H1 (cell line): ENCODE data around the gene TRIM47. TPM values are rescaled to one million over a fixed set of nuclear protein-coding genes. Genes with fewer than 3 reads are reported as not detected.

Experiments
- CTCF ChIA-PET: fragments of 300-600 bp; sonication (Branson Sonifier 250); formaldehyde crosslinking; loops from one replicate; lab custom pipeline; 2021; ENCODE audit not compliant: partially characterized antibody; lab: Charles Lee
- POLR2A ChIA-PET: fragments of 300-600 bp; sonication (Branson Sonifier 250); formaldehyde crosslinking; loops from one replicate; lab custom pipeline; 2021; ENCODE audit warnings: inconsistent platforms; ENCODE audit not compliant: partially characterized antibody; lab: Charles Lee
- DNase-seq, 2 experiments: peaks; one replicate each; pipeline versions ENCODE4 v3.0.0 to v3.0.0-alpha.2; 2010 to 2022; ENCODE audit warnings: low spot score in 2 of 2, low read depth in 1 of 2, mixed read lengths in 1 of 2
- FAIRE-seq: peaks from 2 replicates; lab custom pipeline; 2011; peaks lifted over from hg19 to GRCh38; lab: Jason Lieb, UNC
- H2AFZ ChIP-seq: 2 replicates; pipeline ENCODE4 v1.8.1; 2012; ENCODE audit warnings: low read length, inconsistent platforms
- H2AK5ac ChIP-seq: 2 replicates; pipeline ENCODE4 v1.6.1; 2013; ENCODE audit warnings: low read depth, low read length
- H2BK120ac ChIP-seq: replicated peaks from 2 replicates; pipeline ENCODE3; 2013; ENCODE audit warnings: low read depth, low read length, inconsistent platforms
- H2BK12ac ChIP-seq: 2 replicates; pipeline ENCODE4 v1.6.1; 2013; ENCODE audit warnings: low read depth, low read length
- H2BK15ac ChIP-seq: 2 replicates; pipeline ENCODE4 v1.6.1; 2013; ENCODE audit warnings: low read length
- H2BK20ac ChIP-seq: 2 replicates; pipeline ENCODE4 v1.6.1; 2013; ENCODE audit warnings: low read length
- H2BK5ac ChIP-seq: 2 replicates; pipeline ENCODE4 v1.6.1; 2013; ENCODE audit warnings: low read depth, low read length
- H3K14ac ChIP-seq: 2 replicates; pipeline ENCODE4 v1.6.1; 2013; ENCODE audit warnings: inconsistent platforms; ENCODE audit not compliant: insufficient read length
- H3K18ac ChIP-seq: 2 replicates; pipeline ENCODE4 v1.6.1; 2013; ENCODE audit warnings: low read length; ENCODE audit errors: extremely low read depth
- H3K23ac ChIP-seq: 2 replicates; pipeline ENCODE4 v1.6.1; 2013; ENCODE audit warnings: inconsistent platforms; ENCODE audit not compliant: insufficient read length
- H3K23me2 ChIP-seq: 2 replicates; pipeline ENCODE4 v1.6.1; 2013; ENCODE audit warnings: low read depth, low read length
- H3K27ac ChIP-seq: 2 replicates; pipeline ENCODE4 v1.6.1; 2011; ENCODE audit warnings: low read depth, low read length, inconsistent platforms
- H3K27me3 ChIP-seq, 4 experiments: replicated peaks in 1 of 4; 1 replicate in 1 of 4; 2 replicates in 3 of 4; pipeline versions ENCODE4 v1.6.1 to v1.8.1; 2011 to 2013; ENCODE audit warnings: low read length in 3 of 4, mild to moderate bottlenecking in 3 of 4, inconsistent platforms in 2 of 4, mixed read lengths in 2 of 4, moderate library complexity in 1 of 4; ENCODE audit not compliant: control insufficient read depth in 3 of 4, insufficient read depth in 3 of 4; ENCODE audit errors: extremely low read depth in 1 of 4
- H3K36me3 ChIP-seq, 4 experiments: 2 replicates each; pipeline versions ENCODE4 v1.6.1 to v1.8.1; 2011 to 2013; ENCODE audit warnings: mild to moderate bottlenecking in 4 of 4, low read length in 3 of 4, moderate library complexity in 2 of 4, control low read depth in 1 of 4, inconsistent platforms in 1 of 4; ENCODE audit not compliant: insufficient read depth in 4 of 4, control insufficient read depth in 2 of 4
- H3K4ac ChIP-seq: replicated peaks from 2 replicates; pipeline ENCODE3; 2013; ENCODE audit warnings: low read length, low read depth, mixed read lengths, inconsistent platforms; ENCODE audit not compliant: insufficient read length
- H3K4me1 ChIP-seq, 4 experiments: replicated peaks in 1 of 4; 1 replicate in 1 of 4; 2 replicates in 3 of 4; pipeline versions ENCODE4 v1.6.1 to v1.8.1; 2011 to 2013; ENCODE audit warnings: low read length in 3 of 4, inconsistent platforms in 2 of 4, mixed read lengths in 1 of 4; ENCODE audit not compliant: insufficient read depth in 4 of 4, control insufficient read depth in 3 of 4
- H3K4me2 ChIP-seq, 2 experiments: 2 replicates each; pipeline versions ENCODE4 v1.6.1 to v1.8.1; 2011 to 2013; ENCODE audit warnings: low read depth in 2 of 2, low read length in 2 of 2, control low read depth in 1 of 2, inconsistent platforms in 1 of 2, mild to moderate bottlenecking in 1 of 2; ENCODE audit not compliant: insufficient read depth in 1 of 2
- H3K4me3 ChIP-seq, 4 experiments: fragments of 200-600, 300-600 bp in 1 of 4; sonication (generic), shearing (Covaris generic), sonication (Bioruptor Twin) in 1 of 4; 2 replicates each; pipeline versions ENCODE4 v1.5.1 to v1.8.1; 2011 to 2016; ENCODE audit warnings: low read length in 4 of 4, low read depth in 3 of 4, control low read depth in 2 of 4, inconsistent platforms in 2 of 4, mild to moderate bottlenecking in 2 of 4, mixed read lengths in 1 of 4, moderate library complexity in 1 of 4; ENCODE audit not compliant: insufficient read depth in 2 of 4; ENCODE audit errors: extremely low read depth in 1 of 4
- H3K56ac ChIP-seq: replicated peaks from 2 replicates; pipeline ENCODE3; 2013; ENCODE audit warnings: low read depth, mild to moderate bottlenecking, mixed read lengths, low read length, inconsistent platforms; ENCODE audit not compliant: insufficient read length
- H3K79me1 ChIP-seq: 2 replicates; pipeline ENCODE4 v1.6.1; 2013; ENCODE audit warnings: low read depth, low read length, control low read depth
- H3K79me2 ChIP-seq, 2 experiments: 2 replicates each; pipeline versions ENCODE4 v1.6.1 to v1.8.1; 2012 to 2013; ENCODE audit warnings: low read length in 2 of 2, mild to moderate bottlenecking in 2 of 2, inconsistent platforms in 1 of 2; ENCODE audit not compliant: insufficient read depth in 2 of 2, control insufficient read depth in 1 of 2
- H3K9ac ChIP-seq, 4 experiments: replicated peaks in 1 of 4; 1 replicate in 1 of 4; 2 replicates in 3 of 4; pipeline versions ENCODE4 v1.6.1 to v1.8.1; 2011 to 2013; ENCODE audit warnings: low read depth in 3 of 4, low read length in 3 of 4, control low read depth in 2 of 4, mild to moderate bottlenecking in 2 of 4, moderate library complexity in 2 of 4, inconsistent platforms in 1 of 4; ENCODE audit errors: extremely low read depth in 1 of 4
- H3K9me3 ChIP-seq, 2 experiments: 2 replicates each; pipeline versions ENCODE4 v1.6.1 to v1.8.1; 2012 to 2013; ENCODE audit warnings: mild to moderate bottlenecking in 2 of 2, moderate library complexity in 2 of 2, control low read depth in 1 of 2, inconsistent platforms in 1 of 2, low read depth in 1 of 2, low read length in 1 of 2, mixed read lengths in 1 of 2; ENCODE audit not compliant: insufficient read depth in 2 of 2
- H4K20me1 ChIP-seq, 2 experiments: replicated peaks in 1 of 2; 2 replicates each; pipeline versions ENCODE3 to v1.8.1; 2011 to 2013; ENCODE audit warnings: inconsistent platforms in 2 of 2, low read length in 2 of 2, mild to moderate bottlenecking in 1 of 2; ENCODE audit not compliant: insufficient read depth in 2 of 2, control insufficient read depth in 1 of 2
- H4K5ac ChIP-seq: 2 replicates; pipeline ENCODE4 v1.6.1; 2013; ENCODE audit warnings: low read length, low read depth, mixed read lengths, inconsistent platforms; ENCODE audit not compliant: insufficient read length
- H4K8ac ChIP-seq: 2 replicates; pipeline ENCODE4 v1.8.0; 2013; ENCODE audit warnings: mild to moderate bottlenecking, moderate library complexity, low read length, inconsistent platforms; ENCODE audit not compliant: insufficient read depth; ENCODE audit errors: extremely low read depth
- H4K91ac ChIP-seq: replicated peaks from 2 replicates; pipeline ENCODE3; 2013; ENCODE audit warnings: low read length, mixed read lengths, inconsistent platforms; ENCODE audit not compliant: insufficient read length
- ATF3 ChIP-seq: IDR thresholded peaks from 2 replicates; pipeline ENCODE4 v1.6.1; 2011; ENCODE audit warnings: low read depth, mild to moderate bottlenecking, low read length; ENCODE audit not compliant: insufficient read depth
- CEBPB ChIP-seq: IDR thresholded peaks from 2 replicates; pipeline ENCODE4 v1.6.1; 2012; ENCODE audit warnings: low read depth, low read length
- NRF1 ChIP-seq: IDR thresholded peaks from 2 replicates; pipeline ENCODE4 v1.6.1; 2011; ENCODE audit warnings: mild to moderate bottlenecking, low read depth, low read length, improper control_type of control experiment
- RBBP5 ChIP-seq: IDR thresholded peaks from 2 replicates; pipeline ENCODE4 v1.7.1; 2012; ENCODE audit warnings: low read depth, mild to moderate bottlenecking, inconsistent platforms, low read length, moderate library complexity, borderline replicate concordance
- RNF2 ChIP-seq: fragments of 200-900, 300-1000 bp; sonication (generic); IDR thresholded peaks from 2 replicates; pipeline ENCODE4 v1.7.1; 2016; ENCODE audit warnings: borderline replicate concordance, low read depth, mild to moderate bottlenecking, antibody characterized with exemption, low read length; ENCODE audit not compliant: poor library complexity, severe bottlenecking; ENCODE audit errors: missing control alignments
- SIN3A ChIP-seq, 2 experiments: IDR thresholded peaks in 1 of 2; conservative IDR thresholded peaks in 1 of 2; 2 replicates each; pipeline ENCODE4 v1.6.1; 2011 to 2012; ENCODE audit warnings: low read length in 2 of 2, improper control_type of control experiment in 1 of 2, low read depth in 1 of 2, mild to moderate bottlenecking in 1 of 2
- SIRT6 ChIP-seq: IDR thresholded peaks from one replicate; pipeline ENCODE4 v1.7.1; 2012; ENCODE audit warnings: low read length, inconsistent platforms
- TBP ChIP-seq: IDR thresholded peaks from 2 replicates; pipeline ENCODE4 v1.6.1; 2011; ENCODE audit warnings: low read depth, low read length, improper control_type of control experiment
- WGBS, 2 experiments: shearing (Covaris generic) in 1 of 2; methylation state at CpG; one replicate each; pipeline versions ENCODE4 v1.1.6 to v1.1.7; 2013 to 2015; ENCODE audit warnings: low lambda C conversion rate in 2 of 2, mixed read lengths in 2 of 2, inconsistent platforms in 1 of 2, low coverage in 1 of 2, missing lambda C conversion rate in 1 of 2; ENCODE audit not compliant: insufficient replicate concordance in 2 of 2, insufficient coverage in 1 of 2, insufficient read length in 1 of 2; ENCODE audit errors: extremely low coverage in 1 of 2, missing lambda C conversion rate in 1 of 2; 5-methylcytosine and 5-hydroxymethylcytosine counted together
- polyA plus RNA-seq, 7 experiments: library from polyadenylated mRNA; depleted of rRNA in 3 of 7; stranded (reverse) in 5 of 7; unstranded in 2 of 7; fragments of >200 nt in 5 of 7; fragments of 200-250 nt in 2 of 7; gene quantifications; 1 replicate in 5 of 7; 2 replicates in 1 of 7; 4 replicates in 1 of 7; pipeline versions ENCODE4 v1.2.1 to v1.2.3, GENCODE V29; 2011 to 2013; ENCODE audit warnings: missing spikeins in 2 of 7, mixed read lengths in 2 of 7
- total RNA-seq: library from RNA; stranded (reverse); fragmentation: NEBNext Ultra II Directional; extraction: Animal tissue kit (Norgen Biotek cat#: 25700); gene quantifications from 2 replicates; pipeline ENCODE4 v1.2.1, GENCODE V29; 2021

The TRIM47 gene
- total and polyA plus RNA-seq, 2 of the 8 experiments (the other 6 are each of a cell fraction or from before 2014, with no cell fraction given) = 6.3 to 6.4 TPM

- H3K4me2 ChIP-seq = no peak overlapping the region
- H3K18ac ChIP-seq = no peak overlapping the region
- no peak overlapping the region for H2BK20ac ChIP-seq
- no peaks in the 10 kb centered on the region for H3K23me2 ChIP-seq
- no peak overlapping the region for H2BK15ac ChIP-seq
- H2BK12ac ChIP-seq = 0 out of 2 replicates have a peak overlapping the region, but pooled peaks have one; percentile 12
- FAIRE-seq (no peak), DNase-seq (no peak)
- H3K23ac ChIP-seq = no peak overlapping the region
- no peaks in the 10 kb centered on the region for H3K27me3 ChIP-seq
- TF ChIP-seq NRF1 (no peak), ATF3 (no peak), RNF2 (no peak), RBBP5 (no peak), SIRT6 (no peak), TBP (no peak), SIN3A (conservative IDR thresholded peaks at IDR 0.05 in 1 of 2, IDR thresholded peaks at IDR 0.05 in 1 of 2; ENCODE audit: low read depth in 1 of 2, low read length in 2 of 2) (no peak), CEBPB (no peak)
- no peak overlapping the region for H4K5ac ChIP-seq
- 88% methylated on average over 17 of the region's 18 CpGs; no CpG with 5 or more reads in 1 of the 2 experiments for WGBS, 2 experiments
- no peak overlapping the region for H2BK120ac ChIP-seq
- H2AFZ ChIP-seq = no peak overlapping the region
- no peak overlapping the region for H4K91ac ChIP-seq
- no peak overlapping the region for H3K4me3 ChIP-seq
- H3K9ac ChIP-seq = no peak overlapping the region
- H3K4me1 ChIP-seq = peaks cover 0 to 8% (median 6%) of the 10 kb centered on the region in 4 experiments; a peak in 4 of 7 replicates
- peaks cover 0 to 1% of the 10 kb centered on the region in 2 experiments for H4K20me1 ChIP-seq
- H2AK5ac ChIP-seq = no peak overlapping the region
- no peak overlapping the region for H3K14ac ChIP-seq
- H3K79me2 ChIP-seq = no peaks in the 10 kb centered on the region
- peak overlapping the region; percentile 51; the same call in 1 of the 2 replicates for H4K8ac ChIP-seq
- ChIA-PET CTCF (interaction anchor here (0.6 to 27.2 kb wide), 4 partner anchors 10 to 156 kb away, joined by 3 to 563 read pairs (median 82); partner anchors contain the start of gene WBP2), POLR2A (interaction anchor here (4.2 kb wide), 1 partner anchor 9 kb away, joined by 36 read pairs; no protein-coding TSS in a partner anchor)
- H3K36me3 ChIP-seq = peaks cover 2 to 10% (median 9%) of the 10 kb centered on the region in 4 experiments; a peak in 6 of 8 replicates
- H3K56ac ChIP-seq = no peak overlapping the region
- H3K4ac ChIP-seq = no peak overlapping the region
- H3K9me3 ChIP-seq = no peaks in the 10 kb centered on the region
- H3K79me1 ChIP-seq = no peaks in the 10 kb centered on the region
- H3K27ac ChIP-seq = no peak overlapping the region
- no peak overlapping the region for H2BK5ac ChIP-seq
Observed at GRCh38 chr17:75842411-75842810, 36.0 kb downstream of the TRIM47 start.
